HUES6 (cell line): Measurements from ENCODE around the gene INAFM2.

Source experiments
- H3K27ac ChIP-seq: 2 replicates; pipeline ENCODE4 v1.7.0; 2013; ENCODE audit warnings: low read depth, mild to moderate bottlenecking, low read length, inconsistent platforms
- H3K27me3 ChIP-seq: 2 replicates; pipeline ENCODE4 v1.6.1; 2013; ENCODE audit warnings: low read length; ENCODE audit not compliant: control insufficient read depth, insufficient read depth
- H3K36me3 ChIP-seq: 2 replicates; pipeline ENCODE4 v1.6.1; 2013; ENCODE audit warnings: low read length; ENCODE audit not compliant: control insufficient read depth, insufficient read depth
- H3K4me1 ChIP-seq: 2 replicates; pipeline ENCODE4 v1.6.1; 2013; ENCODE audit warnings: low read length; ENCODE audit not compliant: control insufficient read depth, insufficient read depth
- H3K4me3 ChIP-seq: 2 replicates; pipeline ENCODE4 v1.5.1; 2013; ENCODE audit warnings: low read depth, low read length
- H3K9ac ChIP-seq: one replicate; pipeline ENCODE4 v1.6.1; 2013; ENCODE audit warnings: mild to moderate bottlenecking, low read length
- H3K9me3 ChIP-seq: 2 replicates; pipeline ENCODE4 v1.6.1; 2013; ENCODE audit warnings: low read depth, low read length; ENCODE audit not compliant: control insufficient read depth, insufficient read depth

INAFM2 gene

DNA sequence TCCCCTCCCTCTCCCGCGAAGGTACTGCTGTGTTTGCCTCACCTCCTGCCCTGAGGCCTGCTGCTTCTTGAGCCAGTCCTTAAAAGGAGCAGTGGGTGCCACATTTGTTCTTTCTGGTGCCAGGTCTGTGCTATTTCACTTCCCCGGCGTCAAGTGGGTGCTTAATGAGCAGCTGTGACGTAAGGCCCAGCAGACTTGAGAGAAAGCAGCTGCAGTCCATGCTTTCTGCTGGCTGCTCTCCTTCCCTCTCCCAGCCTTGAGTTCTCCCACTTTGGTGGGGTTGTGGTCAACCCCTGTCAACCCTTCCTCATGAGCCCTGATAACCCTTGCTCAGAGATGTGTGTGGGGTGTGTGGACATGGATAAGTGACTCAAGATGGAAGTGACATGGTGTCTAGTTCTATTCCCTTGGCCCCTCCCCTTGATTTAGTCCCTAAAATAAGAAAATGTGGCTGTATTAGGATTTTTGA, 6.9 kb downstream of the INAFM2 start:
- Histone ChIP-seq H3K27me3 (peaks cover 6% of the 10 kb centered on the region), H3K27ac (no peak overlapping the region), H3K9ac (no peak overlapping the region), H3K4me1 (peaks cover 43% of the 10 kb centered on the region), H3K36me3 (0 out of 2 replicates have a peak, but pooled peaks cover 5% of the 10 kb centered on the region), H3K9me3 (no peaks in the 10 kb centered on the region), H3K4me3 (no peak overlapping the region)

DNA sequence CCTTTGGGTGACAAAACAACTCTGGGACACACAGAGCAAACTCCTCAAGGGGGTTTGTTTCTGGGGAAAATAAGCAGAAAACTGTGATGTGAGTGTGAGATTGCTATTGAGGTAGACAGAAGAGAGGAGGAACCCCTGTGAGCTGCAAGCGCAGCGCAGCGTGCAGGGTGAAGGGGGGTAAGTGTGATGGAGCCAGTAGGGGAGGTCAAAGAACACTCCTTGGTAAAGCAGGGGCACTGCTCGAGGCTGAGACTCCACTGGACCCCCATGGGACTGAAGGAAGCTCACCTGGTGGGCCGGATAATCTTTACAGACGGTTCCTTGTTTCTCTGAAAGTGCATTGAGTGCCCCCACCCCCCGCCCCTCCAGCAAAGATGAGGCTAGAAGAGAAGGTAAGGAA, 7.5 kb downstream of the INAFM2 start:
- Histone ChIP-seq H3K9me3 (no peaks in the 10 kb centered on the region), H3K4me1 (peaks cover 37% of the 10 kb centered on the region), H3K4me3 (no peak overlapping the region), H3K27me3 (0 out of 2 replicates have a peak, but pooled peaks cover under 1% of the 10 kb centered on the region), H3K9ac (no peak overlapping the region), H3K27ac (no peak overlapping the region), H3K36me3 (0 out of 2 replicates have a peak, but pooled peaks cover 5% of the 10 kb centered on the region)

DNA sequence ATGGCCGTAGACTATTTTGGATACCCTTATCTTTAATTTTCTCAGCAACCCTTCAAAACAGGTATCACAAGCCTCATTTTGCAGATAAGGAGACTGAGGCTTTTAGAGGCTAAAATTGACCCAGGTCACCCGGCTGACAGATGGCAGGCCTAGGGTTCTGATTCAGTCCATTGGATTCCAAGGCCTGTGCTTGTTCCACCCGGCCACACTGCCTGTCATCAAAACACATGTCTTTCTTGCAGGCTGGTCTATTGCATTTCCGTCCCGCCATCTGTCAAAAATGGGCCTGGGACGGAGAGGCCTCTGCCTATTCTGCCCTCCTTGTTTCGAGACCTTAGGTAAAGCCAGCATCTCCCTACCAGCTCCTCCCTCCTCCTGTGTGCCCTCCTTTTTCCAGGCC, 8.1 kb downstream of the INAFM2 start:
- H3K27ac ChIP-seq = no peak overlapping the region
- H3K4me1 ChIP-seq = peaks cover 35% of the 10 kb centered on the region
- H3K9ac ChIP-seq = no peak overlapping the region

DNA sequence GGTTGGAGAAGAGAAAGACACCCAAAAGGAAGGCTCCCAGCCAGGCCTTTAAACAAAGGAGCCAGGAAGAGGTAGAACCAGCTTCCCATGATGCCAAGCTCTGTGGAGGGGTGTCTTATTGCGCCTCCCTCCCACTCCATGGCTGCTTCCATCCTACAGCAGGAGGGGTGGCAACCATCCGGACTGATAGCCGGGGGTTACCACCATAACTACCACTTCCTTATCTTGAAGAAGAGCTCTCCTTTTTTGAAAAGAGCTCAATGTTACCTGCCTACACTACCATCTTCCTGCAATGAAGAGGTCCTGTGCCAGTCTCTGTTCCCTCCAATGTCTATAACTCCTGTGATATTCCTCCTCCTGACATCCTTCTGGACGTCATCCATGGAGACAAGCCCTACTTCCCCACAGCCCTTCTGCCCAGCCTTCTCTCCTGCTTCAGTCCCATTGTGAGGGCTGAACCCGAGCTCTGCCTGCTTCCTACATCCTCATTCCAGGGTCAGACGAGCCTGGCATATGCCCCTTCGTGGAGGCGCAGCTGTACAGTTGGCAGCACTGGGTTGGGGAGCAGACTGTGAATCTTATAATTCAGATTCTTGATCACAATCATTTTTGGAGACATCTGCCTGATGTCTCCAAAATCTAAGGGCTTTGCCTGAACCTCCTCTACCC, 8.8 kb downstream of the INAFM2 start:
- no peaks in the 10 kb centered on the region for H3K9me3 ChIP-seq
- no peak overlapping the region for H3K4me3 ChIP-seq
- H3K27ac ChIP-seq = no peak overlapping the region
- no peak overlapping the region for H3K9ac ChIP-seq
- H3K4me1 ChIP-seq = peaks cover 32% of the 10 kb centered on the region
- H3K36me3 ChIP-seq = no peaks in the 10 kb centered on the region
- no peaks in the 10 kb centered on the region for H3K27me3 ChIP-seq

More for the DNA sequence above, 8.1 kb downstream of the INAFM2 start:
- H3K9me3 ChIP-seq = no peaks in the 10 kb centered on the region
- H3K4me3 ChIP-seq = no peak overlapping the region
- H3K27me3 ChIP-seq = no peaks in the 10 kb centered on the region
- 0 out of 2 replicates have a peak, but pooled peaks cover 4% of the 10 kb centered on the region for H3K36me3 ChIP-seq

- H3K36me3 ChIP-seq = no peaks in the 10 kb centered on the region
- H3K27me3 ChIP-seq = no peaks in the 10 kb centered on the region
- no peaks in the 10 kb centered on the region for H3K9me3 ChIP-seq
- no peak overlapping the region for H3K4me3 ChIP-seq
- peaks cover 22% of the 10 kb centered on the region for H3K4me1 ChIP-seq
- H3K27ac ChIP-seq = no peak overlapping the region
- H3K9ac ChIP-seq = no peak overlapping the region
Measured at GRCh38 chr15:40333922-40334492, 10.5 kb downstream of the INAFM2 start.

DNA sequence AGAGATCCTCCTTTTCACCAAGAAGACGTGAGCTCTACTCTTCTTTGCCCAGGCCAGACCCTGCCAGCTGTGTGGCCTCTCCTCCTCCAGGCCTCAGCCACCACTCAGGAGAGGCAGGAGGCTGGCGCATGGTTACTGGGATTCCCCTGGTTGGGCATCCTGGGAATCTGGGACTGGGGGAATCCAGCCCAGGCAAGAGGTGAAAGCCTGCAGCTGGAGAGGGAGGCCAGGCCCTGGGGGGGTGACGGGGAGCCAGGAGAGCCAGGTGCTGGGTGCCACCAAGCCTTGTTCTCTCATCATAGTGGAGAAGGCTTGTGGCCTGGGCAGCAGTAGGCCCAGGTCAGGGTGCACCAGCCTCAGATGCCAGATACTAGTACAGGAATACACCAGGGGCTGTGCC, 11.0 kb downstream of the INAFM2 start:
- no peaks in the 10 kb centered on the region for H3K27me3 ChIP-seq
- peaks cover 23% of the 10 kb centered on the region for H3K4me1 ChIP-seq
- H3K9me3 ChIP-seq = no peaks in the 10 kb centered on the region
- H3K4me3 ChIP-seq = no peak overlapping the region
- H3K27ac ChIP-seq = no peak overlapping the region
- H3K36me3 ChIP-seq = no peaks in the 10 kb centered on the region
- no peak overlapping the region for H3K9ac ChIP-seq

DNA sequence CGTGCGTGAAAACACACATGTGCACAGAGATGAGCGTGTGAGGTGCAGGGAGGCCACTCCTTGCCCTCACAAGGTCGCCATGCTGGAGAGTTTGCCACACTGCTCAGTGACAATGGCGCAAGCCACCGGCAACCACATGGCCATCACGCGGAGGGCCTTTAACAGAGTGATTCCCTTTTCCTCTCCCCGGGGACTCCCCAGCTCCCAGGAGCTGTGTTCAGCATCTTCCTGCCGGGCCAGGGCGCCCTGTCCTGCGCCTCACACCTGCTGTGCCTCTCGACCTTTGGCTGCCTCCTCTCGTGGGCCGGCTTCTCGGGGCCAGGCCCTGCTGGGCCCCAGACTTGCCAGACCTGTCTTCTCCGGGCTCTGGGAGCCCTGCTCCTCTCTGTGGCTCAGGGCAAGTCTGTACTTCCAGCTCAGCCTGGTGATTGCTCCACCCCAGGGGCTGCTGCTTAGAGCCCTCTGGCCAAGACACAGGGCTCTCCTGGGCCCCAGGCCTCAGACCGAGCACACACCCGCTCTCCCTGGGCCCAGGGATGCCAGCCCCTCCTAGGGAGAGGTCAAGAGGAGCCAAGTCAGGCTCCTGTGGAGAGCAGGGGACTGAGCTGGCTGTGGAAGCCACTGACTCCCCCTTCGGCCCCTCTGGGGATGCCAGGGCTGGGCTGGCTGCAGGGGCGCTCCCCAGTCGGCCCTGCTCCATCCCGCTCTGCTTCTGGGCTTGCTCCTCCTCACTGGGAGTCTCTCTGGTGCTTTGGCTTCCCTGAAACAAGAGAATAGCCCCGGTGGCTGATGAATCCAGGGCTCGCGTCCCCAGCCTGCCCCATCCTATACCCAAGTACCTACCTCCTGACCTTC, 11.7 kb downstream of the INAFM2 start:
- H3K27me3 ChIP-seq = no peaks in the 10 kb centered on the region
- no peaks in the 10 kb centered on the region for H3K9me3 ChIP-seq
- H3K27ac ChIP-seq = no peak overlapping the region
- no peaks in the 10 kb centered on the region for H3K36me3 ChIP-seq
- no peak overlapping the region for H3K4me3 ChIP-seq
- no peak overlapping the region for H3K9ac ChIP-seq
- peaks cover 29% of the 10 kb centered on the region for H3K4me1 ChIP-seq

DNA sequence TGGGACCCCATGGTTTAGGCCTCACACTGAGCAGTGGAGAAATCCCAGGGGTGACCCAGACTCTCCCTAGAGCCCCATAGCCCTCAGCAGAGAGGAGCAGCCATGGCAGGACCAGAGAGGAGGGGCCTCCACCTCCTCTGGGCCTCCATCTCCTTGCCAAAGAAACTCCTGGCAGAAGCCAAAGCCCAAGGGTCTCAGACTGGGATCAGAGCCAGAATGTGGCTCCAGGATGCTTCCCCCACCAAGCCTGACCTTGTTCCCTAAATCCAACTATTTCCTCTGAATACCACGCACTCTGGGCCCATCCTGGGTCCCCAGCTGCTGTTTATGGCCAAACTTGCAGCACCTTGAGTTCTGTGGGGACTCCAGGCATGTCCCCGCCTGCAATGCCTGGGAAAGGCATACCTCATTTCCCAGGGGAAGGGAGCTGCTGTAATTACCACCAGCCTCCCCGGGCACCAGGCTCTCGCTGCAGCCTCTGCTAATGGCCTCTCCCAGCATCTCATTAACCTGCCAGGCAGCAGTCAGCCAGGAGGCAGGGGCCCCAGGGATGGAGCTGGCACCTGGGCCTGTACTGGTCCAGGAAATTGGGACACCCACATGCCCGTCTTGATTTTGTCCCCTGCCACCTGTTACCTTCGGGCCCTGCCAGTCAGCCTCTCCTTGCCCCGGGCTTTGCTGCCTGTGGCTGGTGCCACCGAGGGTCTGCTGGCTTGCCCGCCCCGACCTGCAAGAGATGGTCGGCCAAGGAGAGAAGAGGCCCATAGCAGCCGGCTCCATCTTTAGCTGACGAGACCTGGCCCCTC, 12.6 kb downstream of the INAFM2 start:
- no peaks in the 10 kb centered on the region for H3K36me3 ChIP-seq
- H3K9me3 ChIP-seq = no peaks in the 10 kb centered on the region
- no peak overlapping the region for H3K9ac ChIP-seq
- H3K27ac ChIP-seq = no peak overlapping the region
- peaks cover 39% of the 10 kb centered on the region for H3K4me1 ChIP-seq
- H3K4me3 ChIP-seq = no peak overlapping the region
- no peaks in the 10 kb centered on the region for H3K27me3 ChIP-seq

DNA sequence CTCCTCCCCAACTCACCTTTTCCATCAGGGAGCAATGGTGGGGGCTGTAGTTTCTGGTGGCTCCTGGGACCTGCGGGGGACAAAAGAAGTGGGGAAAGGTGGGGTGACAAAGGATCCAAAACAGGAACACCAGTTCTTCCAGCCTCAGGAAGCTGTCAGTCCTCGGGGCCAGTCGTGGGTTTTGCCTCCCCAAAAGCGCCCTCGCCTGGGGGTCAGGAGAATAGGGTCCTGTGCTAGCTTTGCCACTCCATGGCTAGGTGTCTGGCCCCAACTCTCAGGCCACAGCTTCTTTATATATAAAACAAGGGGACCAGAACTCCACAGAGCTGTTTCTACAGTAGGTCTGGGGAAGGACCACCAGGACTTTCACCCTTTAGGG, 13.2 kb downstream of the INAFM2 start:
- H3K9ac ChIP-seq = no peak overlapping the region
- H3K36me3 ChIP-seq = no peaks in the 10 kb centered on the region
- no peaks in the 10 kb centered on the region for H3K9me3 ChIP-seq
- H3K4me3 ChIP-seq = no peak overlapping the region
- no peak overlapping the region for H3K27ac ChIP-seq
- peaks cover 41% of the 10 kb centered on the region for H3K4me1 ChIP-seq
- no peaks in the 10 kb centered on the region for H3K27me3 ChIP-seq

DNA sequence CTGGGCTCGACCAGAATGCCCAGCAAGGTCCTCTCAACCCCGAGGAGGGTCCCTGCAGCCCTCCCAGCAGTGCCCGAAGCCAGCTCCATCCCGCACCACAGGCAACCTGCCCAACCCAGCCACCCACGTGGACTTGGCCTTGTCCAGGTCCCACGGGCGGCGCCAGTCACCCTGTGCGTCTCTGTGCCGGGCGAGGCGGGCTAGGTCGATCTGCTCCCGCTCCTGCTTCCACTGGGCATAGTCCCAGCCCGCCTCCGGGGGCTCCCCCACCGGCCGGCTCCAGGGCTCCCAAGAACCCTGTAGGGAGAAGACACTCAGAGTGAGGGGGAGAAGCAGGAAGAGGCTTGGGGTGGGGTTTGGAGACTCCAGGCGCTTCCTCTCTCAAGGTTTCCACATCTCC, 14.1 kb downstream of the INAFM2 start:
- no peak overlapping the region for H3K27ac ChIP-seq
- no peak overlapping the region for H3K9ac ChIP-seq
- H3K9me3 ChIP-seq = no peaks in the 10 kb centered on the region
- peaks cover 41% of the 10 kb centered on the region for H3K4me1 ChIP-seq
- no peaks in the 10 kb centered on the region for H3K36me3 ChIP-seq
- H3K4me3 ChIP-seq = no peak overlapping the region; the same call in 1 of the 2 replicates
- no peaks in the 10 kb centered on the region for H3K27me3 ChIP-seq
